GM12892 (cell line): ENCODE data around the gene GFI1B.

Experiments used
- POLR2A ChIP-seq: IDR thresholded peaks from 2 replicates; pipeline ENCODE4 v1.6.1; 2011; ENCODE audit warnings: low read depth, low read length, control low read depth
- POLR2AphosphoS5 ChIP-seq: IDR thresholded peaks from 2 replicates; pipeline ENCODE4 v1.6.1; 2011; ENCODE audit warnings: low read depth, low read length, control low read depth

DNA sequence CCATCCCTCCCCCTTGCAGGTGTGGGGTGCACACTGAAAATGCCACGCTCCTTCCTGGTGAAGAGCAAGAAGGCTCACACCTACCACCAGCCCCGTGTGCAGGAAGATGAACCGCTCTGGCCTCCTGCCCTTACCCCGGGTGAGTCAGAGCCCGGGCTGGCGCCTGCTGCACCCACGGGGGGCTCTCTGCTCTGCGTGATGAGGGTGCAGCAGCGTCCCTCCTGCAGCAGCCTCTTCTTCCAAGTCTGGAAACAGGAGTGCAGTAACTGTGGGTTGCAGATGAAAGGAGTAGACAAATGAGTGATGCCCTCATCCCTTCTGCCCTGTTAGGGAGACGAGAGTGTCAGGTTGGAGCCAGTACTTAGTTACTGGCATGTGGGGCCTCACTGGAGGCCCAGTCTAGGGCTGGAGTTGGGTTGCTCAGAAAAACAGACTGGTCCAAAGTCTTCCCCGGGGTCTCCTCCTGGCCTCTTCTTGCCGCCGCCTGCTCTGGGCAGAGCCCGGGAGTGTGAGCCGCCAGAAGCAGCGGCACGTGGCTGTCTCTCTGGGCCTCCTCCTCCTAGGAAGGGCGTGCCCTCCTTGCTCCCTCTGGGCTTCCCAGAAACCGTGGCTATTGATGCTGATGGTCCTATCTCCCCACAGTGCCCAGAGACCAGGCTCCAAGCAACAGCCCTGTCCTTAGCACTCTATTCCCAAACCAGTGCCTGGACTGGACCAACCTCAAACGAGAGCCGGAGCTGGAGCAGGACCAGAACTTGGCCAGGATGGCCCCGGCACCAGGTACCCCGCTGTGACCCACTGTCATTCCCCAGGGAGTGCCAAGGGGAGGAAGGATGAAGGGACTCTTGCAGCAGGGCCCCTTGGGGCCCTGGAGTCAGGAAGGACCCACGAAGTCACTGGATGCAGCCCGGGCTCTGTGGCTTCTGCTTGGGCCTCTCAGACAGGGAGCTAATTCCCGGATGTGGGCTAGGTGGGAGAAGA is 8.4 kb downstream of the GFI1B start:
- no peak for TF ChIP-seq POLR2A
- no peak for TF ChIP-seq POLR2AphosphoS5
